ENCODE data around the gene ABTB2.

The ABTB2 gene

GRCh38 chr11:34314936-34315335, 42.9 kb downstream of the ABTB2 start:
- DNase-seq = no peak

- DNase-seq = no peak
Measured at GRCh38 chr11:34314176-34314575, 43.6 kb downstream of the ABTB2 start.

- DNase-seq = no peak
Measured at GRCh38 chr11:34313099-34313517, 44.7 kb downstream of the ABTB2 start.

GRCh38 chr11:34311126-34311525, 46.7 kb downstream of the ABTB2 start:
- no peak for DNase-seq

GRCh38 chr11:34309965-34310364, 47.8 kb downstream of the ABTB2 start:
- DNase-seq = no peak

GRCh38 chr11:34308913-34309585, 48.8 kb downstream of the ABTB2 start:
- peak; percentile 69 for DNase-seq

GRCh38 chr11:34308049-34308912, 49.5 kb downstream of the ABTB2 start:
- DNase-seq = no peak

- no peak for DNase-seq
Measured at GRCh38 chr11:34305780-34306179, 52.0 kb downstream of the ABTB2 start.

- DNase-seq = peak; percentile 45
Measured at GRCh38 chr11:34305193-34305592, 52.6 kb downstream of the ABTB2 start.

GRCh38 chr11:34303028-34303570, 54.7 kb downstream of the ABTB2 start:
- DNase-seq = no peak

- peak; percentile 90 for DNase-seq
Measured at GRCh38 chr11:34302046-34302921, 55.5 kb downstream of the ABTB2 start.

- DNase-seq = no peak
Measured at GRCh38 chr11:34300926-34301295, 56.9 kb downstream of the ABTB2 start.

- DNase-seq = no peak
Measured at GRCh38 chr11:34300026-34300925, 57.5 kb downstream of the ABTB2 start.

GRCh38 chr11:34299284-34299972, 58.4 kb downstream of the ABTB2 start:
- no peak for DNase-seq

- DNase-seq = no peak
Measured at GRCh38 chr11:34298871-34299270, 58.9 kb downstream of the ABTB2 start.

GRCh38 chr11:34296412-34296811, 61.4 kb downstream of the ABTB2 start:
- no peak for DNase-seq

GRCh38 chr11:34292546-34292945, 65.3 kb downstream of the ABTB2 start:
- no peak for DNase-seq

- DNase-seq = no peak
Measured at GRCh38 chr11:34292111-34292510, 65.7 kb downstream of the ABTB2 start.

- DNase-seq = no peak
Measured at GRCh38 chr11:34290926-34291325, 66.9 kb downstream of the ABTB2 start.

- DNase-seq = no peak
Measured at GRCh38 chr11:34288492-34288891, 69.3 kb downstream of the ABTB2 start.

Data from fibroblast of skin of back (primary cell).